ENCODE measurements around the gene UBASH3B.

DNA sequence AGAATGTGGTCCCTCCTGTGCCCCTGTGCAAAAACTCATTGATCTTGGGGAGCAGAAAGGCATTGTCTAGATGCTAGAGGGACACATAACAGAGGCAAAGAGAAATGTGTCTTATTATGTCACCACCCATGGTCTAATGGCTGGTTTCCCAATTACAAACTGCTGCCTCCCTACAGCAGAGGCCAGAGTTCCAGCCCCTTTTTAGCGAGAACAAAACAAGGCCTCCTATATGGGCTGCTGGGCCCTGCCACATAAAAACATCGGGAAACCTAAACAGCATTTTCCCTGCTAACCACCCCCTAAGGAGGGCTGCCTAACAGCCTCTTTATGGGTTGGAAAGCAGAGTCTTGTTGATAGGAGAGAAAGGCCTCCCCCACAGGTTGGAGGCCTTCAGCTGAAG is 107.6 kb downstream of the UBASH3B start:
- no peak for TF ChIP-seq POLR2A (IDR thresholded peaks at IDR 0.05)
- TF ChIP-seq, protein P1, sequence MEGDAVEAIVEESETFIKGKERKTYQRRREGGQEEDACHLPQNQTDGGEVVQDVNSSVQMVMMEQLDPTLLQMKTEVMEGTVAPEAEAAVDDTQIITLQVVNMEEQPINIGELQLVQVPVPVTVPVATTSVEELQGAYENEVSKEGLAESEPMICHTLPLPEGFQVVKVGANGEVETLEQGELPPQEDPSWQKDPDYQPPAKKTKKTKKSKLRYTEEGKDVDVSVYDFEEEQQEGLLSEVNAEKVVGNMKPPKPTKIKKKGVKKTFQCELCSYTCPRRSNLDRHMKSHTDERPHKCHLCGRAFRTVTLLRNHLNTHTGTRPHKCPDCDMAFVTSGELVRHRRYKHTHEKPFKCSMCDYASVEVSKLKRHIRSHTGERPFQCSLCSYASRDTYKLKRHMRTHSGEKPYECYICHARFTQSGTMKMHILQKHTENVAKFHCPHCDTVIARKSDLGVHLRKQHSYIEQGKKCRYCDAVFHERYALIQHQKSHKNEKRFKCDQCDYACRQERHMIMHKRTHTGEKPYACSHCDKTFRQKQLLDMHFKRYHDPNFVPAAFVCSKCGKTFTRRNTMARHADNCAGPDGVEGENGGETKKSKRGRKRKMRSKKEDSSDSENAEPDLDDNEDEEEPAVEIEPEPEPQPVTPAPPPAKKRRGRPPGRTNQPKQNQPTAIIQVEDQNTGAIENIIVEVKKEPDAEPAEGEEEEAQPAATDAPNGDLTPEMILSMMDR (IDR thresholded peaks at IDR 0.05): no peak

Measured in suprapubic skin (tissue), 3 donors.